AG08395 (cell line): Measurements from ENCODE around the gene AEN.

Experiments used
- DNase-seq: peaks from one replicate; pipeline ENCODE4 v3.0.0; 2012; ENCODE audit warnings: mixed read lengths, low spot score

AEN gene

GRCh38 chr15:88664151-88664778 is 43.1 kb downstream of the AEN start:
- no peak for DNase-seq

GRCh38 chr15:88674661-88675060 is 53.5 kb downstream of the AEN start:
- DNase-seq = no peak

- no peak for DNase-seq
Measured at GRCh38 chr15:88678755-88679154, 57.6 kb downstream of the AEN start.

GRCh38 chr15:88680241-88681001 is 59.3 kb downstream of the AEN start:
- DNase-seq = no peak

- DNase-seq = peak; percentile 51
Measured at GRCh38 chr15:88681610-88682221, 60.6 kb downstream of the AEN start.
